DOHH2 (cell line): ENCODE results near the gene PTPRN2.

Experiments used
- EZH2phosphoT487 ChIP-seq: fragments of 200-600 bp; sonication (generic); IDR thresholded peaks from 2 replicates; pipeline ENCODE4 v1.6.1; 2017; ENCODE audit warnings: borderline replicate concordance, mild to moderate bottlenecking, antibody characterized with exemption, low read length, moderate library complexity, mixed read lengths
- TF ChIP-seq, protein P1 (sequence below): fragments of 200-600 bp; sonication (generic); IDR thresholded peaks from one replicate; pipeline ENCODE4 v1.5.1; 2014; ENCODE audit warnings: antibody characterized with exemption, mild to moderate bottlenecking, low read depth, low read length; ENCODE audit not compliant: poor library complexity, severe bottlenecking

DNA sequence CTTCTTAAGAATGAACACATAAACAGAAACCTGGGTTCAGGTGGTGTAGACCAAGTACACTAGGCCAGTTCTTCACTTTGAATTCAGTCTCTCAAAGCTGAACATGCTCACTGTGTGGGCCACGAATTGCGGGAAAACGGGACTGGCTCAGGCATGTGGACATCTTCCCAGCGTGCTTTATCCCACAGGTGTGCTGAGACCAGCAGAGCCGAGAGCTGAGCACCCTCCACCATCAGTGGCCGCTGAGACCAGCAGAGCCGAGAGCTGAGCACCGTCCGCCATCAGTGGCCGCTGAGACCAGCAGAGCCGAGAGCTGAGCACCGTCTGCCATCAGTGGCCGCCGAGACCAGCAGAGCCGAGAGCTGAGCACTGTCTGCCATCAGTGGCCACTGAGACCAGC, 985.5 kb downstream of the PTPRN2 start:
- TF ChIP-seq, protein P1, sequence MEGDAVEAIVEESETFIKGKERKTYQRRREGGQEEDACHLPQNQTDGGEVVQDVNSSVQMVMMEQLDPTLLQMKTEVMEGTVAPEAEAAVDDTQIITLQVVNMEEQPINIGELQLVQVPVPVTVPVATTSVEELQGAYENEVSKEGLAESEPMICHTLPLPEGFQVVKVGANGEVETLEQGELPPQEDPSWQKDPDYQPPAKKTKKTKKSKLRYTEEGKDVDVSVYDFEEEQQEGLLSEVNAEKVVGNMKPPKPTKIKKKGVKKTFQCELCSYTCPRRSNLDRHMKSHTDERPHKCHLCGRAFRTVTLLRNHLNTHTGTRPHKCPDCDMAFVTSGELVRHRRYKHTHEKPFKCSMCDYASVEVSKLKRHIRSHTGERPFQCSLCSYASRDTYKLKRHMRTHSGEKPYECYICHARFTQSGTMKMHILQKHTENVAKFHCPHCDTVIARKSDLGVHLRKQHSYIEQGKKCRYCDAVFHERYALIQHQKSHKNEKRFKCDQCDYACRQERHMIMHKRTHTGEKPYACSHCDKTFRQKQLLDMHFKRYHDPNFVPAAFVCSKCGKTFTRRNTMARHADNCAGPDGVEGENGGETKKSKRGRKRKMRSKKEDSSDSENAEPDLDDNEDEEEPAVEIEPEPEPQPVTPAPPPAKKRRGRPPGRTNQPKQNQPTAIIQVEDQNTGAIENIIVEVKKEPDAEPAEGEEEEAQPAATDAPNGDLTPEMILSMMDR, result no peak
- TF ChIP-seq EZH2phosphoT487, result no peak
